Inflammatory macrophage treated with lipopolysaccharide for 1 hour (primary cell): ENCODE results near the gene FOXD4L6.
"Not testable (repeated sequence)": the region's sequence is repeated elsewhere in the genome, so short reads cannot be mapped to it uniquely, and the experiment has no call there.

Source experiments
- DNase-seq, 2 donors: peaks; one replicate each; pipeline ENCODE4 v3.0.0-alpha.2; 2020 to 2022

The FOXD4L6 gene

GRCh38 chr9:41128581-41128980 lies at the start of gene FOXD4L6:
Gene FOXD4L6 (minus strand): TSS chr9:41128681. CDS start chr9:41128383, 298 bp downstream.
- not testable (repeated sequence) for DNase-seq

- not testable (repeated sequence) for DNase-seq
Observed at GRCh38 chr9:41174994-41175393, 46.5 kb upstream of the FOXD4L6 start.

GRCh38 chr9:41150116-41150515 lies 21.6 kb upstream of the FOXD4L6 start:
- DNase-seq = not testable (repeated sequence)

GRCh38 chr9:41141878-41142277 lies 13.4 kb upstream of the FOXD4L6 start:
- DNase-seq = not testable (repeated sequence)

- DNase-seq = not testable (repeated sequence)
Observed at GRCh38 chr9:41126746-41127446, 1.6 kb downstream of the FOXD4L6 start.

- DNase-seq = not testable (repeated sequence)
Observed at GRCh38 chr9:41125936-41126335, 2.5 kb downstream of the FOXD4L6 start.

- not testable (repeated sequence) for DNase-seq
Observed at GRCh38 chr9:41125109-41125658, 3.3 kb downstream of the FOXD4L6 start.

GRCh38 chr9:41124250-41125108 lies 4.0 kb downstream of the FOXD4L6 start:
- not testable (repeated sequence) for DNase-seq

GRCh38 chr9:41123812-41124211 lies 4.7 kb downstream of the FOXD4L6 start:
- DNase-seq = not testable (repeated sequence)

GRCh38 chr9:41123396-41123795 lies 5.1 kb downstream of the FOXD4L6 start:
- DNase-seq = not testable (repeated sequence)

- DNase-seq = not testable (repeated sequence)
Observed at GRCh38 chr9:41120696-41121095, 7.8 kb downstream of the FOXD4L6 start.

- not testable (repeated sequence) for DNase-seq
Observed at GRCh38 chr9:41119719-41120118, 8.8 kb downstream of the FOXD4L6 start.

GRCh38 chr9:41119311-41119710 lies 9.2 kb downstream of the FOXD4L6 start:
- not testable (repeated sequence) for DNase-seq

GRCh38 chr9:41113348-41113747 lies 15.1 kb downstream of the FOXD4L6 start:
- not testable (repeated sequence) for DNase-seq

- not testable (repeated sequence) for DNase-seq
Observed at GRCh38 chr9:41111414-41111813, 17.1 kb downstream of the FOXD4L6 start.

GRCh38 chr9:41110913-41111312 lies 17.6 kb downstream of the FOXD4L6 start:
- peak in 1 of 2 donors; percentile 4 for DNase-seq

- not testable (repeated sequence) for DNase-seq
Observed at GRCh38 chr9:41109253-41109652, 19.2 kb downstream of the FOXD4L6 start.

GRCh38 chr9:41108816-41109215 lies 19.7 kb downstream of the FOXD4L6 start:
- not testable (repeated sequence) for DNase-seq

GRCh38 chr9:41106472-41107116 lies 21.9 kb downstream of the FOXD4L6 start:
- DNase-seq = not testable (repeated sequence)

GRCh38 chr9:41105557-41106253 lies 22.8 kb downstream of the FOXD4L6 start:
- DNase-seq = not testable (repeated sequence)

- not testable (repeated sequence) for DNase-seq
Observed at GRCh38 chr9:41104542-41104941, 23.9 kb downstream of the FOXD4L6 start.

GRCh38 chr9:41100508-41100907 lies 28.0 kb downstream of the FOXD4L6 start:
- not testable (repeated sequence) for DNase-seq
